Spleen (tissue), 7 donors: ENCODE measurements around the gene TGDS.

Source experiments
- POLR2A ChIP-seq, 3 donors: fragments of 450-650 bp; IDR thresholded peaks; one replicate each; pipeline ENCODE4 v1.5.1; 2017; ENCODE audit warnings: antibody characterized with exemption in 3 of 3, mild to moderate bottlenecking in 1 of 3
- POLR2AphosphoS5 ChIP-seq, 3 donors: sonication (generic); formaldehyde crosslinking; IDR thresholded peaks; one replicate each; pipeline ENCODE4 v1.5.1; 2017; ENCODE audit warnings: antibody characterized with exemption in 3 of 3
- TF ChIP-seq, protein P1 (sequence below), 11 experiments: fragments of 200-600 bp in 7 of 11; fragments of 450-650 bp in 4 of 11; sonication (generic) in 4 of 11; IDR thresholded peaks in 8 of 11; conservative IDR thresholded peaks in 3 of 11; 1 replicate in 7 of 11; 2 replicates in 4 of 11; pipeline versions ENCODE4 v1.4.0 to v1.8.0; 2016 to 2021; ENCODE audit warnings: antibody characterized with exemption in 11 of 11, inconsistent platforms in 4 of 11, mild to moderate bottlenecking in 1 of 11
- donor health status: DM: no; HTN: no; CAD: no; lungs with moderate emphysema.
- donor health status: DM: no; HTN: no; CAD: no.
- donor health status: DM: no; HTN: no; CAD: no.

DNA sequence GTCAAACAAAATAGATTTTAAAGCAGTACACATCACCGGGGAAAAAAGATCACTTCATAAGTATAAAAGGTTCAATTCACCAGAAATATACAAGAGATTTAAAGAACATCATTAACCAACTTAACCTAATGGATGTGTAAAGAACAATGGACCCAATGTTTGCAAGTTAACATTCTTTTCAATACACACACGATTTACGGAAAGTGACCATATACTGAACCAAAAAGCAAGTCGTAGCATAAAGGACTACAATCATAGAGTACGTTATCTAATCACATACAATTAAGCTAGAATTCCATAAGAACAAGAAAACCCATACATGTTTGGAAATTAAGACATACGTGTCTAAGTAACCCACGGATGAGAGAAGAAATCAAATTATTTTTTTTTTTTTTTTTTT lies 9.6 kb downstream of the TGDS start:
- TF ChIP-seq, protein P1, sequence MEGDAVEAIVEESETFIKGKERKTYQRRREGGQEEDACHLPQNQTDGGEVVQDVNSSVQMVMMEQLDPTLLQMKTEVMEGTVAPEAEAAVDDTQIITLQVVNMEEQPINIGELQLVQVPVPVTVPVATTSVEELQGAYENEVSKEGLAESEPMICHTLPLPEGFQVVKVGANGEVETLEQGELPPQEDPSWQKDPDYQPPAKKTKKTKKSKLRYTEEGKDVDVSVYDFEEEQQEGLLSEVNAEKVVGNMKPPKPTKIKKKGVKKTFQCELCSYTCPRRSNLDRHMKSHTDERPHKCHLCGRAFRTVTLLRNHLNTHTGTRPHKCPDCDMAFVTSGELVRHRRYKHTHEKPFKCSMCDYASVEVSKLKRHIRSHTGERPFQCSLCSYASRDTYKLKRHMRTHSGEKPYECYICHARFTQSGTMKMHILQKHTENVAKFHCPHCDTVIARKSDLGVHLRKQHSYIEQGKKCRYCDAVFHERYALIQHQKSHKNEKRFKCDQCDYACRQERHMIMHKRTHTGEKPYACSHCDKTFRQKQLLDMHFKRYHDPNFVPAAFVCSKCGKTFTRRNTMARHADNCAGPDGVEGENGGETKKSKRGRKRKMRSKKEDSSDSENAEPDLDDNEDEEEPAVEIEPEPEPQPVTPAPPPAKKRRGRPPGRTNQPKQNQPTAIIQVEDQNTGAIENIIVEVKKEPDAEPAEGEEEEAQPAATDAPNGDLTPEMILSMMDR (IDR thresholded peaks at IDR 0.05 in 8 of 11, conservative IDR thresholded peaks at IDR 0.05 in 3 of 11): no peak
- TF ChIP-seq POLR2AphosphoS5 (IDR thresholded peaks at IDR 0.05) (no peak), POLR2A (IDR thresholded peaks at IDR 0.05) (no peak)
